Measurements from ENCODE around the gene C10orf90.

The C10orf90 gene

GRCh38 chr10:126480648-126481047, 189.8 kb downstream of the C10orf90 start:
- no peak for DNase-seq (ENCODE audit: low spot score)
- in situ Hi-C loops (cut with MboI; ENCODE audit: low sequenced_read_pairs, unreplicated experiment), result no loop called here
- TF ChIP-seq, protein P1, sequence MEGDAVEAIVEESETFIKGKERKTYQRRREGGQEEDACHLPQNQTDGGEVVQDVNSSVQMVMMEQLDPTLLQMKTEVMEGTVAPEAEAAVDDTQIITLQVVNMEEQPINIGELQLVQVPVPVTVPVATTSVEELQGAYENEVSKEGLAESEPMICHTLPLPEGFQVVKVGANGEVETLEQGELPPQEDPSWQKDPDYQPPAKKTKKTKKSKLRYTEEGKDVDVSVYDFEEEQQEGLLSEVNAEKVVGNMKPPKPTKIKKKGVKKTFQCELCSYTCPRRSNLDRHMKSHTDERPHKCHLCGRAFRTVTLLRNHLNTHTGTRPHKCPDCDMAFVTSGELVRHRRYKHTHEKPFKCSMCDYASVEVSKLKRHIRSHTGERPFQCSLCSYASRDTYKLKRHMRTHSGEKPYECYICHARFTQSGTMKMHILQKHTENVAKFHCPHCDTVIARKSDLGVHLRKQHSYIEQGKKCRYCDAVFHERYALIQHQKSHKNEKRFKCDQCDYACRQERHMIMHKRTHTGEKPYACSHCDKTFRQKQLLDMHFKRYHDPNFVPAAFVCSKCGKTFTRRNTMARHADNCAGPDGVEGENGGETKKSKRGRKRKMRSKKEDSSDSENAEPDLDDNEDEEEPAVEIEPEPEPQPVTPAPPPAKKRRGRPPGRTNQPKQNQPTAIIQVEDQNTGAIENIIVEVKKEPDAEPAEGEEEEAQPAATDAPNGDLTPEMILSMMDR (IDR thresholded peaks at IDR 0.05; ENCODE audit: borderline replicate concordance, control extremely low read depth, extremely low read depth, insufficient read depth, missing control alignments), result no peak

GRCh38 chr10:126479280-126479895, 191.1 kb downstream of the C10orf90 start:
- no peak for DNase-seq (ENCODE audit: low spot score)
- TF ChIP-seq, protein P1 (IDR thresholded peaks at IDR 0.05; ENCODE audit: borderline replicate concordance, control extremely low read depth, extremely low read depth, insufficient read depth, missing control alignments), result no peak
- in situ Hi-C loops (cut with MboI; ENCODE audit: low sequenced_read_pairs, unreplicated experiment), result no loop called here

GRCh38 chr10:126478546-126478945, 191.9 kb downstream of the C10orf90 start:
- DNase-seq (ENCODE audit: low spot score), result no peak
- in situ Hi-C loops (cut with MboI; ENCODE audit: low sequenced_read_pairs, unreplicated experiment), result no loop called here
- TF ChIP-seq, protein P1 (IDR thresholded peaks at IDR 0.05; ENCODE audit: borderline replicate concordance, control extremely low read depth, extremely low read depth, insufficient read depth, missing control alignments), result no peak

DNA sequence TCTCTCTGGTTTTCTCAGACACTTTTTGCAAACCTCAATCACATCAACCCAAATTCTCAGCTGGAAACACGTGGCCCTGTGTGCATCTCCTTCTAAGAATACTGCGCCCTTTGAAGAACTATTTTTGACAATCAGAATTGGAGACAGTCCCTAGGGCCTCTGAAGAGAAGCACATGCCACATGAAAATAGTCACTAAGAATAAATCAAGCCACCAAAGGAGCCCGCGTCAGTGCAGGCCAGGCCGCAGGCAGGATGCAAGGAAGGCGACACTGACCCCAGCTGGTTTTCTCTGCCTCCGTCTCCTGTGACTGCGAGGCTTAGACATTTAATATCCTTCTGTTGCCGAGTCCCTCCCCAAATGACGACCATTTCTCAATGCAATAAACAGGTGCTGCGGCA, 194.2 kb downstream of the C10orf90 start:
- DNase-seq (ENCODE audit: low spot score), result no peak
- TF ChIP-seq, protein P1 (IDR thresholded peaks at IDR 0.05; ENCODE audit: borderline replicate concordance, control extremely low read depth, extremely low read depth, insufficient read depth, missing control alignments), result no peak
- in situ Hi-C loops (cut with MboI; ENCODE audit: low sequenced_read_pairs, unreplicated experiment), result no loop called here

DNA sequence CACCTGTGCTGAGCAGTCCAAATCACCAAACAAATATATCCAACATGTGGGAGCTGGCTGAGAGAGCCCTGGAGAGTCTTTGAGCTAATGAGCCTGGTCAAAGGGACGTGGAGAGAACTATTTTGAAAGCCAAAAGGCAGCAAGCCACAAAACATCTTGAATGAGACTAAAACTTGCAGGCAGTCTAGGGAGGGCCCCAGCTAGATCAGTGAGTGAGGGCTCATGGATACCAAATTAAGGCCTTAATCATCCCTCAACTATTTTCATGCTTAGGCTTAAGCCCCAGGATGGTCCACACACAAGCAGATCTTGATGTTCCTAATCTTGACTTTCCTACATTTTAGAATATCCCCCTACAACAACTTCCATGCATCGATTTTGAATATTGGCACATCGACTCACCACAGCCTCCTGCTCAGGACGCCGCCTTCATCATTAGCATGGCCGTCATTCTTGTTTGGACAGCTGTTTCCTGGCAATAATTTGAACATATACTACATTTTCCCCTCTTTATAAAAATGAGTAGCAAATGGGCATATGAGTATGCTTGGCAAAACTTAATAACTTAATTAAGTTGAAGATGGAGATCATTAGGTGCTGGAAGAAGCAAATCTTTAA, 195.3 kb downstream of the C10orf90 start:
- in situ Hi-C loops (cut with MboI; ENCODE audit: low sequenced_read_pairs, unreplicated experiment), result no loop called here
- TF ChIP-seq, protein P1 (IDR thresholded peaks at IDR 0.05; ENCODE audit: borderline replicate concordance, control extremely low read depth, extremely low read depth, insufficient read depth, missing control alignments), result no peak

DNA sequence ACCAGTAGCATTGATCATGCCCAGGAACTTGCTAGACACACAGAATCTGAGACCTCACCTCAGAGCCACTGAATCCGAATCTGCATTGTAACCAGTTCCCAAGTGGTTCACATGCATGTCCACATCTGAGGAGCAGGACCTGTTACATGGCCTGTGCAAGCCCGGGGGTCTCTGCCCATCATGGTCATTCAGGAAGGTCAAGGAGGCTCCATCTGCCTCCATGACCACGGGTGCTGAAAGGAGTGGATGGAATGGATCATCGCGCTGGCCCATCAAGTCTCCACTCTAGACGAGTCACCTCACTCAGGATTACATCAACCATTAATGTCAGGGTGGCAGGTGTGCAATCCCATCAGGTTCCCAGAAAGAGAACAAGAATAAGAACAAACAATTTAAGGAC, 196.5 kb downstream of the C10orf90 start:
- DNase-seq (ENCODE audit: low spot score), result no peak
- TF ChIP-seq, protein P1 (IDR thresholded peaks at IDR 0.05; ENCODE audit: borderline replicate concordance, control extremely low read depth, extremely low read depth, insufficient read depth, missing control alignments), result no peak
- in situ Hi-C loops (cut with MboI; ENCODE audit: low sequenced_read_pairs, unreplicated experiment), result no loop called here

More for the DNA sequence above, 195.3 kb downstream of the C10orf90 start:
- DNase-seq (ENCODE audit: low spot score), result no peak
